Suprapubic skin (tissue), 4 donors: ENCODE results near the gene ANKRD9. TPM values are rescaled to one million over a fixed set of nuclear protein-coding genes. Genes with fewer than 3 reads are reported as not detected.

ENCODE experiments used
- DNase-seq, 2 donors: peaks; one replicate each; pipeline ENCODE4 v3.0.0-alpha.2; 2019; ENCODE audit warnings: low spot score in 2 of 2
- H3K27ac ChIP-seq: fragments of 200-600 bp; sonication (generic); one replicate; pipeline ENCODE4 v1.5.1; 2019
- H3K27me3 ChIP-seq: fragments of 200-600 bp; sonication (generic); one replicate; pipeline ENCODE4 v1.5.1; 2019
- H3K36me3 ChIP-seq: fragments of 200-600 bp; sonication (generic); one replicate; pipeline ENCODE4 v1.5.1; 2019
- H3K4me1 ChIP-seq: fragments of 200-600 bp; sonication (generic); one replicate; pipeline ENCODE4 v1.5.1; 2019
- H3K4me3 ChIP-seq: fragments of 200-600 bp; sonication (generic); one replicate; pipeline ENCODE4 v1.5.1; 2019; ENCODE audit warnings: mild to moderate bottlenecking
- H3K9me3 ChIP-seq: fragments of 200-600 bp; sonication (generic); one replicate; pipeline ENCODE4 v1.5.1; 2019
- EP300 ChIP-seq: sonication (generic); formaldehyde crosslinking; IDR thresholded peaks from one replicate; pipeline ENCODE4 v1.6.1; 2017; ENCODE audit warnings: antibody characterized with exemption
- POLR2A ChIP-seq, 2 donors: fragments of 450-650 bp; IDR thresholded peaks; one replicate each; pipeline ENCODE4 v1.6.1; 2017; ENCODE audit warnings: antibody characterized with exemption in 2 of 2, mild to moderate bottlenecking in 2 of 2, moderate library complexity in 2 of 2
- POLR2AphosphoS5 ChIP-seq, 3 donors: sonication (generic); formaldehyde crosslinking; IDR thresholded peaks; one replicate each; pipeline ENCODE4 v1.6.1; 2017; ENCODE audit warnings: antibody characterized with exemption in 3 of 3
- WGBS: methylation state at CpG from one replicate; pipeline ENCODE4 v1.1.5; 2018; 5-methylcytosine and 5-hydroxymethylcytosine counted together
- total RNA-seq, 4 donors: library from RNA; depleted of rRNA; stranded (reverse); fragments of >200 nt; gene quantifications; one replicate each; pipeline ENCODE4 v1.1.0, GENCODE V29; 2016
- TF ChIP-seq, protein P1 (sequence below), 2 donors: fragments of 200-600 bp in 1 of 2; fragments of 450-650 bp in 1 of 2; sonication (generic) in 1 of 2; IDR thresholded peaks; one replicate each; pipeline ENCODE4 v1.5.1; 2016 to 2019; ENCODE audit warnings: antibody characterized with exemption in 2 of 2, mild to moderate bottlenecking in 1 of 2, moderate library complexity in 1 of 2

ANKRD9 gene
- total RNA-seq, 4 donors from 2014 or later, result 48.4 to 60.1 (median 54.4) TPM

DNA sequence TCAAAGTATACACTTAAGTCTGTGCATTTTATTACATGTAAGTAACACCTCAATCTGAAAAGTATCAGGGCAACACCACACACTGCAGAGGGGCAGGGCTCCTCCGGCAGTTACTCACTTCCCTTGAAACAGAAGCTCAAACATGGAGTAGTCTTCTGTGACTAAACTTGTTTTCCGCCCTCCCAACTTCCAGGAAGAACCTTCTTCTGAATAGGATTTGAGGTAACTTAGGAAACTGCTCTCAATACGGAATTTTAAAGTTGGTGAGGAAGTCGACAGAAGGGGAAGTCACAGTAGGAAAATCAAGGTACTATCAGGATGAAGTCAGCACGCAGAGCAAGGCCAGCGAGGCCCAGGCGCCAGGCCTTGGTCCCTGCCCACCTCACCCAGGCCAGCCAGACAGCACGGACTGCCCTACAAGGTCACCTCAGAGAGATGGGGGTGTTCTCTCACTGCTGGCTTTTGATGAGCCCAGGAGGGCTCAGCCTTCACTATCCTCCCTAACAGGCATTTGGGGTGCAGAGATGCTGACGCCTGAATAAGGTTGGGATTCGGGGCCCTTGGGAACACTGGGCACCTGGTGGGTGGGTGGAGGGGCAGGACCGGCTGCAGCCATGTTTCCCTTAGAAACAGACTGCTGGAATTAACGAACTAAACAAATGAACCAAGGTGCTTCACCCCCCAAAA is 5.8 kb downstream of the ANKRD9 start:
- TF ChIP-seq POLR2A (IDR thresholded peaks at IDR 0.05) (no peak), POLR2AphosphoS5 (IDR thresholded peaks at IDR 0.05) (no peak)
- DNase-seq, result no peak
- H3K27ac ChIP-seq, result no peak overlapping the region
- H3K4me1 ChIP-seq, result peaks cover 40% of the 10 kb centered on the region
- H3K4me3 ChIP-seq, result no peak overlapping the region
- H3K9me3 ChIP-seq, result no peaks in the 10 kb centered on the region
- H3K27me3 ChIP-seq, result no peaks in the 10 kb centered on the region
- 79% methylated on average over 11 of the region's 12 CpGs for WGBS
- H3K36me3 ChIP-seq, result peaks cover 18% of the 10 kb centered on the region

GRCh38 chr14:102502571-102502970 is 7.0 kb downstream of the ANKRD9 start:
- no peak overlapping the region for H3K4me3 ChIP-seq
- H3K4me1 ChIP-seq, result peaks cover 30% of the 10 kb centered on the region
- 95% methylated on average over 10 of the region's 10 CpGs for WGBS
- DNase-seq, result no peak
- H3K36me3 ChIP-seq, result peaks cover 30% of the 10 kb centered on the region
- TF ChIP-seq, protein P1, sequence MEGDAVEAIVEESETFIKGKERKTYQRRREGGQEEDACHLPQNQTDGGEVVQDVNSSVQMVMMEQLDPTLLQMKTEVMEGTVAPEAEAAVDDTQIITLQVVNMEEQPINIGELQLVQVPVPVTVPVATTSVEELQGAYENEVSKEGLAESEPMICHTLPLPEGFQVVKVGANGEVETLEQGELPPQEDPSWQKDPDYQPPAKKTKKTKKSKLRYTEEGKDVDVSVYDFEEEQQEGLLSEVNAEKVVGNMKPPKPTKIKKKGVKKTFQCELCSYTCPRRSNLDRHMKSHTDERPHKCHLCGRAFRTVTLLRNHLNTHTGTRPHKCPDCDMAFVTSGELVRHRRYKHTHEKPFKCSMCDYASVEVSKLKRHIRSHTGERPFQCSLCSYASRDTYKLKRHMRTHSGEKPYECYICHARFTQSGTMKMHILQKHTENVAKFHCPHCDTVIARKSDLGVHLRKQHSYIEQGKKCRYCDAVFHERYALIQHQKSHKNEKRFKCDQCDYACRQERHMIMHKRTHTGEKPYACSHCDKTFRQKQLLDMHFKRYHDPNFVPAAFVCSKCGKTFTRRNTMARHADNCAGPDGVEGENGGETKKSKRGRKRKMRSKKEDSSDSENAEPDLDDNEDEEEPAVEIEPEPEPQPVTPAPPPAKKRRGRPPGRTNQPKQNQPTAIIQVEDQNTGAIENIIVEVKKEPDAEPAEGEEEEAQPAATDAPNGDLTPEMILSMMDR (IDR thresholded peaks at IDR 0.05), result no peak
- TF ChIP-seq EP300 (no peak), POLR2AphosphoS5 (IDR thresholded peaks at IDR 0.05) (no peak), POLR2A (IDR thresholded peaks at IDR 0.05) (no peak)
- H3K9me3 ChIP-seq, result no peaks in the 10 kb centered on the region
- no peaks in the 10 kb centered on the region for H3K27me3 ChIP-seq
- H3K27ac ChIP-seq, result peak overlapping the region; percentile 10

- Histone ChIP-seq H3K27ac (peak overlapping the region; percentile 10), H3K4me1 (peaks cover 30% of the 10 kb centered on the region), H3K27me3 (no peaks in the 10 kb centered on the region), H3K9me3 (no peaks in the 10 kb centered on the region), H3K4me3 (no peak overlapping the region), H3K36me3 (peaks cover 31% of the 10 kb centered on the region)
- no peak for TF ChIP-seq POLR2AphosphoS5 (IDR thresholded peaks at IDR 0.05)
- TF ChIP-seq, protein P1 (IDR thresholded peaks at IDR 0.05), result no peak
- TF ChIP-seq POLR2A (IDR thresholded peaks at IDR 0.05), result no peak
- no peak for TF ChIP-seq EP300
- WGBS, result 58% methylated on average over 20 of the region's 20 CpGs
- no peak for DNase-seq
These were observed 7.7 kb downstream of the ANKRD9 start for GRCh38 chr14:102501751-102502315.

DNA sequence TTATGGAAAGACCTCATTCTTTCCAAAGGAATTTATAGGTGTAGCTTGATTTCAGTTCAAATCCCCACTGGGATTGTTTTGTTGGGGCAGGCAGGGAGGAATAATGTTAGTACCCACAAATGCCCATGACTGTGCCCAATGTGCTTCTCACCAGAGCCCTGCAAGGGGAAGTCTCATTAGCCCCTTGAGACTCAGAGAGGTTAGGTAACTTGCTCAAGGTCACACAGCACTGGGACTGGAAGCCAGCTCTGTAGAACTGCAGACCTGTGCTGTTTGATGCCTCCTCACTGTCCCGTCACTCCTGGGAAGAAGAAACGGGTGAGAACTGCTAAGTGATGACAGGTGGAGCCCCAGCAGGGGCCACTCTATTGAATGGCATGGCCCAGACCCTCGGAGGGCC is 8.9 kb downstream of the ANKRD9 start:
- H3K9me3 ChIP-seq, result no peaks in the 10 kb centered on the region
- DNase-seq, result no peak
- 88% methylated on average over 3 of the region's 3 CpGs for WGBS
- TF ChIP-seq POLR2A (IDR thresholded peaks at IDR 0.05) (no peak), POLR2AphosphoS5 (IDR thresholded peaks at IDR 0.05) (no peak), EP300 (no peak)
- TF ChIP-seq, protein P1 (IDR thresholded peaks at IDR 0.05), result no peak
- peaks cover 30% of the 10 kb centered on the region for H3K4me1 ChIP-seq
- H3K4me3 ChIP-seq, result no peak overlapping the region
- peak overlapping the region; percentile 85 for H3K27ac ChIP-seq
- H3K27me3 ChIP-seq, result no peaks in the 10 kb centered on the region
- peaks cover 30% of the 10 kb centered on the region for H3K36me3 ChIP-seq

GRCh38 chr14:102500158-102500662 is 9.4 kb downstream of the ANKRD9 start:
- DNase-seq, result peak in 1 of 2 donors; percentile 85
- Histone ChIP-seq H3K36me3 (peaks cover 30% of the 10 kb centered on the region), H3K27ac (peak overlapping the region; percentile 85), H3K4me1 (peaks cover 30% of the 10 kb centered on the region), H3K9me3 (no peaks in the 10 kb centered on the region), H3K27me3 (no peaks in the 10 kb centered on the region), H3K4me3 (no peak overlapping the region)
- 38% methylated on average over 12 of the region's 14 CpGs for WGBS
- TF ChIP-seq POLR2AphosphoS5 (IDR thresholded peaks at IDR 0.05) (peak in 1 of 3 donors; percentile 18), EP300 (no peak)

- no peaks in the 10 kb centered on the region for H3K27me3 ChIP-seq
- whole genome bisulfite sequencing, result 79% methylated on average over 14 of the region's 23 CpGs
- H3K27ac ChIP-seq, result peak overlapping the region; percentile 85
- TF ChIP-seq, protein P1 (IDR thresholded peaks at IDR 0.05), result no peak
- TF ChIP-seq POLR2AphosphoS5 (IDR thresholded peaks at IDR 0.05) (no peak), EP300 (no peak), POLR2A (IDR thresholded peaks at IDR 0.05) (no peak)
- no peak for DNase-seq
- peaks cover 30% of the 10 kb centered on the region for H3K36me3 ChIP-seq
- peaks cover 30% of the 10 kb centered on the region for H3K4me1 ChIP-seq
- no peak overlapping the region for H3K4me3 ChIP-seq
- no peaks in the 10 kb centered on the region for H3K9me3 ChIP-seq
These were observed 10.0 kb downstream of the ANKRD9 start for GRCh38 chr14:102499401-102500157.
